ENCODE data around the gene STAC2. TPM values are rescaled to one million over a fixed set of nuclear protein-coding genes. Genes with fewer than 3 reads are reported as not detected.

STAC2 gene
- total RNA-seq, 1 experiment from 2014 or later, result not detected

DNA sequence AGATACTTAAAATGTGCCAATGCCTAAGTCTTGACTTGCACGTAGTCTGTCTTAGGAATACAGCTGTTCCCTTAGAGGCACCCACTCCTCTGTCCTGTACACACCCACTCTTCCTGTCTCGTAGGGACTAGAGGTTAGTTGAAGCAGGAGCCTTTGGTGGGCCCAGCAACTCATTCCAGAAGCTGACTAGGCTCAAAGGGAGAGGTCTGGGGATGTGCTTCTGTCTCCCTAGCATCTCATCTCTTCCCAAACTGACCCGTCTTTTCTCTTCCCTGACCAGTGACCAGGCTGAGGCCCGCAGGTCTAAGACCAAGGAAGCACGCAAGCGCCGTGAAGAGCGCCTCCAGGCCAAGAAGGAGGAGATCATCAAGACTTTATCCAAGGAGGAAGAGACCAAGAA, 21.5 kb downstream of the STAC2 start:
- Mint-ChIP-seq H3K4me1 (ENCODE audit: low read depth, unreplicated experiment) (peaks cover 36% of the 10 kb centered on the region), H3K4me3 (ENCODE audit: low read depth, unreplicated experiment) (no peak overlapping the region), H3K36me3 (ENCODE audit: insufficient read depth, unreplicated experiment) (peaks cover 78% of the 10 kb centered on the region)

DNA sequence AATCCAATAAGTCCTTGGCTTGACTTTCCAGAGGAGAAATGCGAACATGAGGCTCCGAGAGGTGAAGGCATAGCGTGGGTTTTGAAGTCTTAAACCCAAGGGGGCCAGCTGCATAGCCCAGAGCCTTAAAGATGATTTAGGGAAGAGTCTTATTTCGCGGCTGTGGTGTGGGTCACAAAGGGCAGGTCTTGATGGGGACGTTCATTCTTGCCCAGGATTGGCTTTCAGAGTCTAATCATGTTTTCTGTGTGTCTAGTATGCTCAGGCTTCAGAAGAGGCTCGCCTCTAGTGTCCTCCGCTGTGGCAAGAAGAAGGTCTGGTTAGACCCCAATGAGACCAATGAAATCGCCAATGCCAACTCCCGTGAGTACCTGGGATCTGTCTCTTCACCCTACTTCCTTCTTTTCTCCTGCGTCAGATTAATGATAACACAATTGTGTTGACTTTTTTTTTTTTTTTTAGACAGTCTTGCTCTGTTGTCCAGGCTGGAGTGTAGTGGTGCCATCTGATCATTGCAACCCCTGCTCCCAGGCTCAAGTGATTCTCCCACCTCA, 24.7 kb downstream of the STAC2 start:
- Mint-ChIP-seq H3K36me3 (ENCODE audit: insufficient read depth, unreplicated experiment) (peaks cover 96% of the 10 kb centered on the region), H3K4me3 (ENCODE audit: low read depth, unreplicated experiment) (peak overlapping the region; percentile 86), H3K27me3 (ENCODE audit: unreplicated experiment) (no peaks in the 10 kb centered on the region), H3K27ac (ENCODE audit: unreplicated experiment) (peak overlapping the region; percentile 99), H3K9me3 (ENCODE audit: low read depth, unreplicated experiment) (no peaks in the 10 kb centered on the region), H3K4me1 (ENCODE audit: low read depth, unreplicated experiment) (peaks cover 41% of the 10 kb centered on the region)
- CTCF ChIA-PET, result interaction anchor here (1.1 to 1.7 kb wide), 5 partner anchors 26 to 80 kb away, joined by 3 to 13 read pairs (median 4); partner anchors contain the start of gene ARL5C
- intact Hi-C loops (cut with micrococcal nuclease; ENCODE audit: unreplicated experiment), result no loop called here
- TSS peak; percentile 39 for BruUV-seq (replicated peaks)
- no peak for DNase-seq
- TF ChIP-seq, protein P1, sequence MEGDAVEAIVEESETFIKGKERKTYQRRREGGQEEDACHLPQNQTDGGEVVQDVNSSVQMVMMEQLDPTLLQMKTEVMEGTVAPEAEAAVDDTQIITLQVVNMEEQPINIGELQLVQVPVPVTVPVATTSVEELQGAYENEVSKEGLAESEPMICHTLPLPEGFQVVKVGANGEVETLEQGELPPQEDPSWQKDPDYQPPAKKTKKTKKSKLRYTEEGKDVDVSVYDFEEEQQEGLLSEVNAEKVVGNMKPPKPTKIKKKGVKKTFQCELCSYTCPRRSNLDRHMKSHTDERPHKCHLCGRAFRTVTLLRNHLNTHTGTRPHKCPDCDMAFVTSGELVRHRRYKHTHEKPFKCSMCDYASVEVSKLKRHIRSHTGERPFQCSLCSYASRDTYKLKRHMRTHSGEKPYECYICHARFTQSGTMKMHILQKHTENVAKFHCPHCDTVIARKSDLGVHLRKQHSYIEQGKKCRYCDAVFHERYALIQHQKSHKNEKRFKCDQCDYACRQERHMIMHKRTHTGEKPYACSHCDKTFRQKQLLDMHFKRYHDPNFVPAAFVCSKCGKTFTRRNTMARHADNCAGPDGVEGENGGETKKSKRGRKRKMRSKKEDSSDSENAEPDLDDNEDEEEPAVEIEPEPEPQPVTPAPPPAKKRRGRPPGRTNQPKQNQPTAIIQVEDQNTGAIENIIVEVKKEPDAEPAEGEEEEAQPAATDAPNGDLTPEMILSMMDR (IDR thresholded peaks at IDR 0.05; ENCODE audit: unreplicated experiment), result no peak

More for the DNA sequence above, 21.5 kb downstream of the STAC2 start:
- Mint-ChIP-seq H3K27me3 (ENCODE audit: unreplicated experiment) (peaks cover 17% of the 10 kb centered on the region), H3K9me3 (ENCODE audit: low read depth, unreplicated experiment) (no peaks in the 10 kb centered on the region), H3K27ac (ENCODE audit: unreplicated experiment) (peak overlapping the region; percentile 3)
- TF ChIP-seq, protein P1 (IDR thresholded peaks at IDR 0.05; ENCODE audit: unreplicated experiment), result no peak
- intact Hi-C loops (cut with micrococcal nuclease; ENCODE audit: unreplicated experiment), result no loop called here
- TSS peak; percentile 1 for BruUV-seq (replicated peaks)
- DNase-seq, result no peak
- CTCF ChIA-PET, result interaction anchor here (0.6 to 7.8 kb wide), 7 partner anchors 10 to 221 kb away, joined by 3 to 442 read pairs (median 10); no protein-coding TSS in a partner anchor

DNA sequence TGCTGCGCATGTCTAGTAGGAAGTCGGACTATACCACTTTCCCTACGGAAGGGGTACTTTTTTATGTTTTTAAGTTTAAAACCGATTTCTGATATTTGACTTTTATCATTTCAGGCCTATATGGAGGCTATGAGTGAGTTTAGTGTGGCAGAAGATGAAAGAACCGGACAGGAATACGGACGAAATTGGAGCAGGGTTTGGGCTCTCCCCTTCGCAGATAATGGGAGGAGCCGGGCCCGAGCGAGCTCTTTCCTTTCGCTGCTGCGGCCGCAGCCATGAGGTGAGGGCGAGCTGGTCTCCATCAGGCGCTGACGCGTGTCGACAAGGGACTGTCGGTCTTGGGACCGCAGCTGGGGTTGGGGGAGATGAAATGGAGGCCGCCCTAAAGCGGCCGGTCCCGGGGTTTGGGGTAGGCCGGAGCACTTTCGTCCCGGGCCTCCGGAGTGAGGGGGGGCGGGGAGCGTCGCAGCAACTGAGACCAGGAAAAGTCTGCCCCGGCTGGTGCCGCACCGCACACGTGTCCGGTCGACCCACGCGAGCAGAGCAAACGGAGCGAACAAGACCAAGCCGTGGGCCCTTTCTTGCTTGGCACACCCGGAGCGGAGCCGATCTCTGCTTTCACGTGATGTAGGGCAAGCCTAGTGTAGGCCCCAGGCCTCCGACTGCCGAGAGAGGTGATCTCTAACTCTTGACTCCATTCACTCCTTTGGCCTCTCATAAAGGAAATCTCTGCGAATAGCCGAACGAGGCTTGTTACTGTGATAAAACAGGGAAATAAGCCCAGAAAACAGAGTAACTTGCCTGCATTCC, 25.5 kb downstream of the STAC2 start, which contains the start of gene RPL19:
Gene RPL19, plus strand, starts transcription at position 214 of the 810 bp plus-strand sequence. Its CDS starts 62 bp downstream, at position 276.
- intact Hi-C loops (cut with micrococcal nuclease; ENCODE audit: unreplicated experiment), result no loop called here
- CTCF ChIA-PET, result interaction anchor here (0.5 to 1.7 kb wide), 56 partner anchors 8 to 1693 kb away, joined by 3 to 47 read pairs (median 5); partner anchors contain the start of genes ARL5C, CDK12, FBXL20 and LASP1
- H3K4me1 Mint-ChIP-seq (ENCODE audit: low read depth, unreplicated experiment), result peaks cover 41% of the 10 kb centered on the region
- TF ChIP-seq, protein P1 (IDR thresholded peaks at IDR 0.05; ENCODE audit: unreplicated experiment), result no peak
- no TSS peak for BruUV-seq (replicated peaks)
- peak; percentile 97 for DNase-seq
- H3K9me3 Mint-ChIP-seq (ENCODE audit: low read depth, unreplicated experiment), result no peaks in the 10 kb centered on the region
- H3K27ac Mint-ChIP-seq (ENCODE audit: unreplicated experiment), result peak within 1 kb of the TSS; percentile 99
- H3K4me3 Mint-ChIP-seq (ENCODE audit: low read depth, unreplicated experiment), result peak within 1 kb of the TSS; percentile 86
- H3K27me3 Mint-ChIP-seq (ENCODE audit: unreplicated experiment), result no peaks in the 10 kb centered on the region
- peaks cover 91% of the 10 kb centered on the region for H3K36me3 Mint-ChIP-seq (ENCODE audit: insufficient read depth, unreplicated experiment)

DNA sequence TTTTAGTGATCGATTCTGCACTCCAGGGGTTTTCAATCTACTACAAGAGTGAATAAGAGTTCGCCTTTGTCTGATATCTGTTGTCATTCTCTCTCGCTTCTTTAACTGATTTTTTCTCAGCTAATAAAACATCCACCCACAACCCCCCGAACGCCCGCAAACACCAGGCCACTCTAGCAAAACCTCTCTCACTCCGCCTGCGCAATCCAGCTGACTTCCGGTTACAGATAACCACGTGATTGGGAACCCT, 26.0 kb downstream of the STAC2 start:
- intact Hi-C loops (cut with micrococcal nuclease; ENCODE audit: unreplicated experiment), result no loop called here
- CTCF ChIA-PET, result interaction anchor here (0.5 to 1.7 kb wide), 54 partner anchors 8 to 1693 kb away, joined by 3 to 47 read pairs (median 5); partner anchors contain the start of genes ARL5C, CDK12, FBXL20 and LASP1
- Mint-ChIP-seq H3K27me3 (ENCODE audit: unreplicated experiment) (no peaks in the 10 kb centered on the region), H3K4me3 (ENCODE audit: low read depth, unreplicated experiment) (peak overlapping the region; percentile 86), H3K27ac (ENCODE audit: unreplicated experiment) (peak overlapping the region; percentile 99), H3K36me3 (ENCODE audit: insufficient read depth, unreplicated experiment) (peaks cover 86% of the 10 kb centered on the region), H3K9me3 (ENCODE audit: low read depth, unreplicated experiment) (no peaks in the 10 kb centered on the region), H3K4me1 (ENCODE audit: low read depth, unreplicated experiment) (peaks cover 41% of the 10 kb centered on the region)
- no TSS peak for BruUV-seq (replicated peaks)
- peak; percentile 99 for DNase-seq
- TF ChIP-seq, protein P1 (IDR thresholded peaks at IDR 0.05; ENCODE audit: unreplicated experiment), result no peak

Measured in Calu3 (cell line).